Trophoblast cell (in vitro differentiated cells and primary cell): ENCODE measurements around the gene RASAL2.

ENCODE experiments used
- DNase-seq, 2 donors: peaks; one replicate each; pipeline ENCODE4 v3.0.0-alpha.2; 2016
- H2AFZ ChIP-seq: 2 replicates; pipeline ENCODE4 v1.6.1; 2013; ENCODE audit warnings: low read length, moderate library complexity, mild to moderate bottlenecking; ENCODE audit not compliant: insufficient read depth, poor library complexity
- H2AK5ac ChIP-seq: 2 replicates; pipeline ENCODE4 v1.6.1; 2013; ENCODE audit warnings: mild to moderate bottlenecking, low read length
- H2BK120ac ChIP-seq: 2 replicates; pipeline ENCODE4 v1.6.1; 2013; ENCODE audit warnings: low read length, mild to moderate bottlenecking, moderate library complexity; ENCODE audit not compliant: insufficient read depth, poor library complexity
- H2BK12ac ChIP-seq: 2 replicates; pipeline ENCODE4 v1.6.1; 2013; ENCODE audit warnings: mild to moderate bottlenecking, low read length, moderate library complexity
- H2BK5ac ChIP-seq: 2 replicates; pipeline ENCODE4 v1.6.1; 2013; ENCODE audit warnings: low read length, low read depth, moderate library complexity, mild to moderate bottlenecking; ENCODE audit not compliant: poor library complexity
- H3K14ac ChIP-seq: 2 replicates; pipeline ENCODE4 v1.6.1; 2013; ENCODE audit warnings: mild to moderate bottlenecking, low read length
- H3K18ac ChIP-seq: 2 replicates; pipeline ENCODE4 v1.6.1; 2013; ENCODE audit warnings: mild to moderate bottlenecking, low read length
- H3K23ac ChIP-seq: 2 replicates; pipeline ENCODE4 v1.6.1; 2013; ENCODE audit warnings: low read length
- H3K27ac ChIP-seq: 2 replicates; pipeline ENCODE4 v1.5.1; 2013; ENCODE audit warnings: low read depth, mild to moderate bottlenecking, inconsistent platforms, low read length, moderate library complexity
- H3K27me3 ChIP-seq: 2 replicates; pipeline ENCODE4 v1.6.1; 2013; ENCODE audit warnings: inconsistent platforms, mild to moderate bottlenecking, low read length, moderate library complexity; ENCODE audit not compliant: insufficient read depth
- H3K36me3 ChIP-seq, 2 experiments: 1 replicate in 1 of 2; 2 replicates in 1 of 2; pipeline ENCODE4 v1.6.1; 2013; ENCODE audit warnings: low read length in 2 of 2, mild to moderate bottlenecking in 2 of 2, moderate library complexity in 1 of 2; ENCODE audit not compliant: insufficient read depth in 2 of 2, control insufficient read depth in 1 of 2
- H3K4ac ChIP-seq: 2 replicates; pipeline ENCODE4 v1.6.1; 2013; ENCODE audit warnings: low read depth, mild to moderate bottlenecking, low read length, moderate library complexity
- H3K4me1 ChIP-seq, 2 experiments: 1 replicate in 1 of 2; 2 replicates in 1 of 2; pipeline ENCODE4 v1.6.1; 2013; ENCODE audit warnings: low read length in 2 of 2, mild to moderate bottlenecking in 2 of 2, moderate library complexity in 1 of 2; ENCODE audit not compliant: insufficient read depth in 2 of 2, control insufficient read depth in 1 of 2
- H3K4me2 ChIP-seq: 2 replicates; pipeline ENCODE4 v1.6.1; 2013; ENCODE audit warnings: inconsistent platforms, mild to moderate bottlenecking, low read length, moderate library complexity
- H3K4me3 ChIP-seq: 2 replicates; pipeline ENCODE4 v1.5.1; 2013; ENCODE audit warnings: mild to moderate bottlenecking, low read depth, low read length, inconsistent platforms
- H3K79me1 ChIP-seq: one replicate; pipeline ENCODE4 v1.6.1; 2013; ENCODE audit warnings: low read length
- H3K79me2 ChIP-seq: 2 replicates; pipeline ENCODE4 v1.6.1; 2013; ENCODE audit warnings: low read length, mild to moderate bottlenecking; ENCODE audit not compliant: control insufficient read depth, insufficient read depth, poor library complexity
- H3K9ac ChIP-seq: 2 replicates; pipeline ENCODE4 v1.6.1; 2013; ENCODE audit warnings: mild to moderate bottlenecking, low read length
- H3K9me3 ChIP-seq: 2 replicates; pipeline ENCODE4 v1.6.1; 2013; ENCODE audit warnings: low read depth, mild to moderate bottlenecking, control low read depth, inconsistent platforms, low read length; ENCODE audit not compliant: insufficient read depth
- H4K12ac ChIP-seq: 2 replicates; pipeline ENCODE4 v1.6.1; 2013; ENCODE audit warnings: low read depth, mild to moderate bottlenecking, low read length, moderate library complexity
- H4K8ac ChIP-seq: 2 replicates; pipeline ENCODE4 v1.6.1; 2013; ENCODE audit warnings: low read depth, mild to moderate bottlenecking, low read length, moderate library complexity
- H4K91ac ChIP-seq: one replicate; pipeline ENCODE4 v1.6.1; 2013; ENCODE audit warnings: low read depth, mild to moderate bottlenecking, low read length, moderate library complexity
- WGBS: extraction: QIAGEN DNeasy Blood & Tissue Kit; methylation state at CpG from one replicate; pipeline ENCODE4 v1.1.7; 2013; ENCODE audit warnings: missing lambda C conversion rate; ENCODE audit not compliant: insufficient read length, insufficient coverage; ENCODE audit errors: extremely low coverage; 5-methylcytosine and 5-hydroxymethylcytosine counted together

The RASAL2 gene

GRCh38 chr1:178484698-178485225, 390.9 kb downstream of the RASAL2 start:
- Histone ChIP-seq H4K91ac (no peak overlapping the region), H3K9me3 (no peaks in the 10 kb centered on the region), H2AFZ (no peak overlapping the region), H4K8ac (no peak overlapping the region), H3K4ac (no peak overlapping the region), H3K18ac (no peak overlapping the region), H3K4me2 (no peak overlapping the region), H2AK5ac (no peak overlapping the region), H3K9ac (no peak overlapping the region), H3K23ac (no peak overlapping the region), H3K27me3 (no peaks in the 10 kb centered on the region), H3K27ac (no peak overlapping the region), H3K36me3 (peaks cover 0 to 5% of the 10 kb centered on the region in 2 experiments), H2BK5ac (no peak overlapping the region), H4K12ac (no peak overlapping the region), H3K14ac (no peak overlapping the region), H3K79me1 (no peaks in the 10 kb centered on the region), H3K4me1 (no peaks in the 10 kb centered on the region), H2BK120ac (no peak overlapping the region), H3K79me2 (no peaks in the 10 kb centered on the region), H3K4me3 (no peak overlapping the region), H2BK12ac (no peak overlapping the region)
- no CpG with 5 or more reads among the region's 3 CpGs for WGBS
- DNase-seq = no peak

DNA sequence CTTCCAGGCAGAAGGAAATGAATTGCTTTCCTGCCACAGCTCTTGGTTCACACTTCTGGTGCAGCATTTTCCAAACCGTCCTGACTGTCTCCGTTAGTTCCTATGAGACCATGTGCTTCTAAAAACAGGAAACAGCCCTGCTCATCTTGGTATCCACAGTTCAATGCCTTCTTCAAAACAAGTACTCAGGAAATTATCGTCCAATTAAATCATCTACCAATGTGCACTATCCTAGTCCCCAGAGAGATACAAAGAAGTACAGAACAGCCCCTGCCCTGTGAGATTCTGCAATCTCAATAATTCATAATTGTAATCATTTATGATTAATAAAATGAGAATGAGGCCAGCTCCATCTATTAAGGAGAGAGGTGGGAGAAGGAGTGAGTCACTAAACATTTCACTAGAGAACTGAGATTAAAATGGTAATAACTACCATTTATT, 391.7 kb downstream of the RASAL2 start:
- Histone ChIP-seq H4K8ac (no peak overlapping the region), H2BK12ac (no peak overlapping the region), H2AFZ (no peak overlapping the region), H2AK5ac (no peak overlapping the region), H3K18ac (no peak overlapping the region), H3K4me3 (no peak overlapping the region), H3K79me2 (no peaks in the 10 kb centered on the region), H4K91ac (no peak overlapping the region), H3K4me2 (no peak overlapping the region), H3K79me1 (no peaks in the 10 kb centered on the region), H3K27ac (no peak overlapping the region), H3K9me3 (no peaks in the 10 kb centered on the region), H4K12ac (no peak overlapping the region), H3K27me3 (no peaks in the 10 kb centered on the region), H2BK120ac (no peak overlapping the region), H3K36me3 (peaks cover 0 to 3% of the 10 kb centered on the region in 2 experiments), H3K9ac (no peak overlapping the region), H3K23ac (no peak overlapping the region), H3K4ac (no peak overlapping the region), H3K14ac (no peak overlapping the region), H2BK5ac (no peak overlapping the region), H3K4me1 (no peaks in the 10 kb centered on the region)
- no peak for DNase-seq
- WGBS = no CpG with 5 or more reads among the region's 3 CpGs

DNA sequence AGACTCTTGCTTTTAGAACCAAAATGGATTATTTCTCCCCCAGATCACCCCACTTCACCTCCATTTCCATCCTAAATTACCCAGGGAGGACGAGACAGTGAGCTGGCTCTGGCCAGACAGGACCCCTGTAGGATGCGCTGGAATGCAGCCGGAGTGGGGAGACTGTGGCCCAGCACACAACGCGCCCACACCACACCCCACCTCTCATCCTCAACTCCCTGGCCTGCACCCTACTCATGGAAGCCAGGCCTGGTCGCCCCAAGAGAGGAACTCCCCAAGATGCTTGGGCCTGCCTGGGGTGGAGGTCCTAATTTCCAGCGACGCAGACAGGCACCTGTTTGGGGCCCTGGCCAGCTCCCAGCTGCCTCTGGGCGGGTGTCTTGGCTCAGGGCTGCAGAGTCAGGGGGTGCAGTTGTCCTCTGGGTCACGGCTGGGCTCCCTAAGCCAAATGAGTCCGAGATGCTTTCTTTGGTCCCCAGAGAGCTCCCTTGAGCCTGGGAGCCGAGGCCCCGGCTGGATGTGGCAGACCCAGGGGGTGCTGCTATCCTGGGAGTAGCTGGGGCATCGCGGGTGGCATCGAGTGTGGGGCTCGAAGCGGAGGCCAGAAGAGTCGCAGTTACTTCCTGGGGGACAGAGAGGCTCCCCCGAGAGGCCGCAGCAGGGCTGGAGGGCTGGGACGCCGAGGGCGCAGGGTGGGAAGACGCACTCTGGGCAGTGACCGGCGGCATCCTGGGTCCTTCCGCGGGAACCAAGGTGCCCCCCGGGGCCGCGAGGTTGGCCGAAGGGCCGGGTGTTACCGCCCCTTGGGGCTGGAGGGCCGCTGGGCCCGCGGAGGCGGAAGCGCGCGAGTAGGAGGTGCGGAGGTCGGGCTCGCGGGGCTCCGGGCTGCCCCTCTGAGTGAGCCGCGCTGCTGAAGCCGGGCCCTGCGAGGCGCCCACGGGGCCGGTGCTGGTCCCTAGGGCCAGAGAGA, 392.5 kb downstream of the RASAL2 start:
- Histone ChIP-seq H3K27me3 (no peaks in the 10 kb centered on the region), H3K14ac (no peak overlapping the region), H3K18ac (no peak overlapping the region), H2BK12ac (no peak overlapping the region), H4K91ac (no peak overlapping the region), H3K9me3 (no peaks in the 10 kb centered on the region), H3K9ac (no peak overlapping the region), H3K4ac (no peak overlapping the region), H3K79me2 (no peaks in the 10 kb centered on the region), H3K23ac (no peak overlapping the region), H2BK120ac (no peak overlapping the region), H2AFZ (no peak overlapping the region), H3K4me3 (no peak overlapping the region), H3K79me1 (no peaks in the 10 kb centered on the region), H4K8ac (no peak overlapping the region), H3K27ac (no peak overlapping the region), H2BK5ac (no peak overlapping the region), H3K4me1 (no peaks in the 10 kb centered on the region), H3K36me3 (peaks cover 0 to 3% of the 10 kb centered on the region in 2 experiments), H3K4me2 (no peak overlapping the region), H4K12ac (no peak overlapping the region), H2AK5ac (no peak overlapping the region)
- WGBS = no CpG with 5 or more reads among the region's 54 CpGs
- no peak for DNase-seq

GRCh38 chr1:178487070-178487615, 393.2 kb downstream of the RASAL2 start:
- Histone ChIP-seq H3K79me1 (no peaks in the 10 kb centered on the region), H3K27me3 (no peaks in the 10 kb centered on the region), H3K4me2 (no peak overlapping the region), H3K4me1 (no peaks in the 10 kb centered on the region), H3K4me3 (no peak overlapping the region), H2AK5ac (no peak overlapping the region), H2BK12ac (no peak overlapping the region), H4K91ac (no peak overlapping the region), H4K8ac (no peak overlapping the region), H3K27ac (no peak overlapping the region), H3K36me3 (peaks cover 0 to 3% of the 10 kb centered on the region in 2 experiments), H4K12ac (no peak overlapping the region), H2BK120ac (no peak overlapping the region), H3K9me3 (no peaks in the 10 kb centered on the region), H2AFZ (no peak overlapping the region), H3K4ac (no peak overlapping the region), H3K23ac (no peak overlapping the region), H3K18ac (no peak overlapping the region), H2BK5ac (no peak overlapping the region), H3K9ac (no peak overlapping the region), H3K79me2 (no peaks in the 10 kb centered on the region), H3K14ac (no peak overlapping the region)
- WGBS = no CpG with 5 or more reads among the region's 20 CpGs
- no peak for DNase-seq
